GM18499 (cell line): ENCODE data around the gene PSMC3IP.
"Not testable (repeated sequence)": the region's sequence is repeated elsewhere in the genome, so short reads cannot be mapped to it uniquely, and the experiment has no call there.

Experiments
- ATAC-seq: cut with Tn5 transposase; IDR thresholded peaks from one replicate; pipeline ENCODE4 v1.9.1; 2021; ENCODE audit warnings: moderate number of reproducible peaks; ENCODE audit not compliant: insufficient read depth, unreplicated experiment

The PSMC3IP gene, protein sequence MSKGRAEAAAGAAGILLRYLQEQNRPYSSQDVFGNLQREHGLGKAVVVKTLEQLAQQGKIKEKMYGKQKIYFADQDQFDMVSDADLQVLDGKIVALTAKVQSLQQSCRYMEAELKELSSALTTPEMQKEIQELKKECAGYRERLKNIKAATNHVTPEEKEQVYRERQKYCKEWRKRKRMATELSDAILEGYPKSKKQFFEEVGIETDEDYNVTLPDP

DNA sequence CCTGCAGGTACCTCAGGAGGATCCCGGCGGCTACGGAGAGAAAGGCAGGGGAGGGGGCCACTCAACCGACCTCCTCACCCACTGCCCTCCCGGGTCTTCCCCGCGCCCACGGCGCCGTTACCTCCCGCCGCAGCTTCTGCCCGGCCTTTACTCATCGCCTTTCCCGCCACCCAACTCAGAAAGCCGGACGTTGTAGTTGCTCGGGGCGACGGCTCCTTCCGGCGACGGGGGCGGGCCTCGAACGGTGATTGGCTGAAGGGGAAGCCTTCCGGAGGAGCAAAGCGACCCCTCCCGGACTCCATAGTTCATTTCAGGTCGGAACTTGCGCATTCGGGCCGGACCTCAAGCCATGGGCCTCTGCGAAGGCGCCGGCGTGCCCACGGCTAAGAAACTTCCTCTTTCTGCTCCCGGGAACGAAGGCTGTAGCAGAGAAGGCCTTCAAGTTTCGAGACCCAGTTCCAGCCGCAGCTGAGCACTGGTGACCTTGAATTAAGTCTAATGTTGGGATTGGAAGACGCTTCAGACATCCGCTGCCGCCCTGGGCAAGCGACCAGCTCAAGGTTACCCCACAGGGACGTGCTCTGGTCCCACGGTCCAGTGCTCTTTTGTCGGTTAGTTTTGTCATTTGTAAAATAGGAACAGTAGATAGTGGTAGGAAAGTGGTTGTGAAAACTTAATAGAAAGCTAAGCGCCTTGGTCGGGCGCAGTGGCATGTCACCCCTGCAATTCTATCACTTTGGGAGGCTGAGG is at the start of gene PSMC3IP:
Gene PSMC3IP, minus strand, starts transcription at position 198 of the 750 bp plus-strand sequence. Its CDS starts 43 bp downstream, at position 155.
- ATAC-seq = peak; percentile 45

DNA sequence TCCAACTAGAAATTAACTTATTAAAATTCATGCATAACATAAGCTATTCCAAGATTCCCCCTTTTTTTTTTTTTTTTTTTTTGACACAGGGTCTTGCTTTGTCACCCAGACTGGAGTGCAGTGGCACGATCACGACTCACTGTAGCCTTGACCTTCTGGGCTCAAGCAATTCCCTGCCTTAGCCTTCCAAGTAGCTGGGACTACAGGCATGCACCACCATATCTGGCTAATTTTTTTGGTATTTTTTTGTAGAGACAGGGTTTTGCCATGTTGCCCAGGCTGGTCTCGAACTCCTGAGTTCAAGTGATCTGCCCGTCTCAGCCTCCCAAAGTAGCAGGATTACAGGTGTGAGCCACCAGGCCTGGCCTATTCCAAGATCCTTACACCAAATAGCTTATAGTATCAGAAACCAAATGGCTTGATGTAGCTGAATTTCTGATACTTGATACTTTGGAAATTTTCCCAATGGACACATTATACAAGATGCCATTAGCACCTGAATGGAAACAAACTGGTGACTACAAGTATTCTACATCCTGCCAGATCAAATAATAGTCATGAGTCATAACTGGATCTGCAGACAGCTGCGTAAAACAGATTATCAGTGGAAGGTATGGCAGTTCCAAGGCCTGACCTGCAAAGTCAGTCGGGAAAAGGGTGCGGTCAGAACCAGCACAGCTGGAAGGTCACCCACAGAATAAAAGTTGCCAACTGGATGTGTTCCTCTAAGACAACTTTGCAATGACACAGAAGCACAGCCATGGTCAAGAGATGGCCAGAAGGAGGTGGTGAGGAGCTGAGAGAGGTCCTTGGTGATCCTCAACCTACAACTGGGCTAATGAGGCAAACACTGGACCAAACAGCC is 46.4 kb upstream of the PSMC3IP start:
- no peak for ATAC-seq

DNA sequence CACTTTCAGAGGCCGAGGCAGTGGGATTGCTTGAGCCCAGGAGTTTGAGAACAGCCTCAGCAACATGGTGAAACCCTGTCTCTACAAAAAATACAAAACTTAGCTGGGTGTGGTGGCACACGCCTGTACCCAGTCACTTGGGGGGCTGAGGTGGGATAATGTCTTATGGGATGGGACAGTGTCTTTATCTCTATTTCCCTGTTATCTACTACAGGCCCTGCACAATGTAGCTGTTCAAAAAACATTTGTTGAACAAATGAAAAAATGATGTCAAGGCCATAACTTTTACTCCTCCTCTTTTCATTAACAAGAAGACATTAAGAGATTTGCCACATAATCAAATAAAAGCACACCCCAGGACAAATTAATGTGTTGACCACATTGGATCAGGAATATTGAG is 45.7 kb upstream of the PSMC3IP start:
- no peak for ATAC-seq

DNA sequence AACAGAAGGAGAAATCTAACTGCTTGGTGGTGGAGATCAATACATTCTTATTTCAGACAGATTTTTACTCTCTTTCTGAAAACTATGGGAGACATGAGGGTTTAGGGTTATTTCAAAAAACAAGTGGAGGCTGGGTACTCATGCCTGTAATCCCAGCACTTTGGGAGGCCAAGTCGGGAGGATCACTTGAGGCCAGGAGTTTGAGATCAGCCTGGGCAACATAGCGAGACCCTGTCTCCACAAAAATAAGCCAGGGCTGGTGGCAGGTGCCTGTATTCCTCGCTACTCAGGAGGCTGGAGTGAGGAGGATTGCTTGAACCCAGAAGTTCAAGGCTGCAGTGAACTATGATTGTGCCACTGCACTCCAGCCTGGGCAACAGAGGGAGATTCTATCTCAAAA is 44.5 kb upstream of the PSMC3IP start:
- not testable (repeated sequence) for ATAC-seq

DNA sequence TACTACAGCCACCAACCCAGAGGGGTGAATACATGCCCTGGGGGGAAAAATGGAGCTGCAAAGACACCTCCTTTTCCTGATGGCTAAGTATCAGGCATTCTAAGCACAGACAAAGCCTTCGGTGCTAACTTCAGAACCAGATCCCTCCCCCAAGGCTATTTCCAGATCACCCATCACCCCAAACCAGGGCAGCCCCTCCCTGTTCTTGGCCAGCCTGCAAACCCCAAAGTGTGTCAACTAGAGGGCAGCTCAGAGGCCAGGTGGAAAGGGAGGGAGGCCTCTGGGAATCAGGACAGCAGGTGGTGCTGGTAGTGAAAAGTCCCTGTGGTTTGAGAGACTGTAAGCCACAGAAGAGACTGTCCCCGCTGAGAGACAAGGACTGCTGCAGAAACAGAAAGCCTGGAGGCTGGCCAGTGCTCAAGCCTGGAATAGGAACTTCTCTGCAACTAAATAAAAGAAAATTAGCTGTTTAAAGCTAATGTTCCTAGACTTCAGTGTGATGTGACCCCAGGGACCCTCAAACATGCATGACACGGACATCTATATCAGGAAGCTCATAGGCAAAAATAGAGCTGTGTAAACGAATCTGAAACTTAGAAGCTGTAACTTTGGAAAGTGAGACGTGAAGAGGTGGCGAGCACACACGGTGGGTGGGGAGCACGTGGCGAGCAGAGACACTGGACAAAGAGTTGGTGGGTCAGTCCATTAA is 41.1 kb upstream of the PSMC3IP start:
- no peak for ATAC-seq

DNA sequence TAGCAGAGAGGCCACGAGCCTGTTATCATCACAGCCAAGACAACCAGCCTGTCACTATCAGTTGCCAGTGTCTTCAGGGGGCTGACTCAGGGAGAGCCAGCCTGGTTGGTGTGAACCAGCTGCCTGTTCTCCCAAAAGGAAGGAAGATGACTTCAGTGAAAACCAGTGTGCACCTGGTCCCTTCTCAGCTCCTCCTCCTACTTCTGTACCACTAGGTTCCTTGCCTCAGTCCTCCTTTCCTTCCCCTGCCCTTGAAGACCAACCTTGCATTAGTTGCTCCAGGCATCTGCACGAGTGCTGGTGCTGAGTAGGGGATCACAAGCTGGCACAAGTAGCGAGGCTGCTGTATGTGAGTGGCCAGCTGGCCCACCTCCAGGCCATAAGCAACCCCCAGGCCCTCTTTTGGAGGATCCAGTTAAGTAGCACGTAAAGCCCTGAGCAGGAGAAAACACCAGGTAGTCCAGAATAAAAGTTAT is 40.5 kb upstream of the PSMC3IP start:
- ATAC-seq = no peak

DNA sequence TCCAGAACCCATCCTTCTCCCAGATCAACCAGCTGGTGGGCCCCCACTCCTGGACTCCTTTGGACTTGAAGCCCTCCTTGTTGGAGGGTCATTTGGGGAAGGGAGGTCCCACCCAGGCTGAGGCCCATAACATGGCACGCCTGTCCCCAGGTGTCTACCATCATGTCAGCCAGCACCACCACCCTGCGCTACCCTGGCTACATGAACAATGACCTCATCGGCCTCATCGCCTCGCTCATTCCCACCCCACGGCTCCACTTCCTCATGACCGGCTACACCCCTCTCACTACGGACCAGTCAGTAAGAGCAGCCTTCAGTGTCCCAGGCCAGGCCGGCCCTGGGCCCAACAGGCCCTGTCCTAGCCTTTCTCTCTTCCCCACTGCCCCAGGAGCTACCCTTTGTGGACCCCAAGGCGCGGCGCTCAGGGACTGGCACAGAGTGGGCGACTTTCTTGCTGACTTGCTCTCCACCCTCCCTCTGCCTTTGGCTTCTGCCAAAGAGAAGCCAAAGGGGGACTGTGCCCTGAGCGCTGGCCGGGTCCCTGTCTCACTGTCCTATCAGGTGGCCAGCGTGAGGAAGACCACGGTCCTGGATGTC is 36.3 kb upstream of the PSMC3IP start:
- no peak for ATAC-seq

DNA sequence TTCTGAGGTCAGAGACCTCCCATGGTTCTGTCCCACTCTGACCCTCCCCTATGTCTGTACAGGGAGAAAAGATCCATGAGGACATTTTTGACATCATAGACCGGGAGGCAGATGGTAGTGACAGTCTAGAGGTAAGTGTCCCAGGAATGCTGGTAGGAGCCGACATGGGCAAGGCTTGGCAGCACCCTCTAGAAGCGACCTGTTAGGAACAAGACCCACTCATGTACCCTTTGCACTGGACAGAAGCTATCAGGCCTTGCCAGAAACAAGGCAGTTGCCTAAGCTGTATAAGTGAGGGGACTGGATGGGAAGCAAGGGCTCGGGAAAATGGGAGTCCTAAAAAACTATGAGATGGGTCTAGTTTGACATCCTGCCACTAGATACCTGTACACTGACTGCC is 34.5 kb upstream of the PSMC3IP start:
- no peak for ATAC-seq

DNA sequence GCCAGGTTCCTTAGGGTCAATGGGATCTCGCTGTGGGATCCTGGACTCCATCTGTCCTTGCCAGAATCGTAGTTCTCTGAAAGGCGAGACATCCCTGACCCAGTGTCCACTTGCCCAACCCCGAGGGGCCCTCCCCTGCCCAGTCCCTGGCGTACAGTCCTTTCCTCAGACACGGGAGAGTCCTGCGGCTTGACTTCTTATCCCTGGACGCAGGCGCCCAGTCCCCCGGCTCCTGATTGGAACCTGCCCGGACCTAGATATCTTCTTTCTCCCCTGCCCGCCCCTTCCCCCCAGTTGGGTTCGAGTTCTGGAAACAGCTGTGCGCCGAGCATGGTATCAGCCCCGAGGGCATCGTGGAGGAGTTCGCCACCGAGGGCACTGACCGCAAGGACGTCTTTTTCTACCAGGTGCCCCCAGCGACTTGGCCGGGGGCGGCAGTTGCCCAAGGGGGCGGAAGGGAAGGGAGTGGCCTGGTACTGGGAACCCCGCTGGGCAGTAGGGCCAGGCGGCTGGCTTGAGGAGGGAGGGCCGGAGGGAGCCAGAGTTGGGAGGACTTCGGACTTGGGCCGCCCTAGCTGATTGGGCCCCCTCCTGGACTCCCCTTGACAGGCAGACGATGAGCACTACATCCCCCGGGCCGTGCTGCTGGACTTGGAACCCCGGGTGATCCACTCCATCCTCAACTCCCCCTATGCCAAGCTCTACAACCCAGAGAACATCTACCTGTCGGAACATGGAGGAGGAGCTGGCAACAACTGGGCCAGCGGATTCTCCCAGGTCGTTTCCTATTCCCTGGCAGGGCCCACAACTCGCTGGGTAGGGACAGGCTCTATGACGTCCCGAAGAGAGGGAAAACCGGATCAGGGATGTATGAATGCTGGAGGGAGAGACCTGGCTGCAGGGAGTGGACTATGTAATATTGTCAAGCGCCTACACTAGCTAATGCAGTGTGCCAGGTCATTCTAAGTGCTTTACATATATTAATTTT is 32.6 kb upstream of the PSMC3IP start:
- not testable (repeated sequence) for ATAC-seq

DNA sequence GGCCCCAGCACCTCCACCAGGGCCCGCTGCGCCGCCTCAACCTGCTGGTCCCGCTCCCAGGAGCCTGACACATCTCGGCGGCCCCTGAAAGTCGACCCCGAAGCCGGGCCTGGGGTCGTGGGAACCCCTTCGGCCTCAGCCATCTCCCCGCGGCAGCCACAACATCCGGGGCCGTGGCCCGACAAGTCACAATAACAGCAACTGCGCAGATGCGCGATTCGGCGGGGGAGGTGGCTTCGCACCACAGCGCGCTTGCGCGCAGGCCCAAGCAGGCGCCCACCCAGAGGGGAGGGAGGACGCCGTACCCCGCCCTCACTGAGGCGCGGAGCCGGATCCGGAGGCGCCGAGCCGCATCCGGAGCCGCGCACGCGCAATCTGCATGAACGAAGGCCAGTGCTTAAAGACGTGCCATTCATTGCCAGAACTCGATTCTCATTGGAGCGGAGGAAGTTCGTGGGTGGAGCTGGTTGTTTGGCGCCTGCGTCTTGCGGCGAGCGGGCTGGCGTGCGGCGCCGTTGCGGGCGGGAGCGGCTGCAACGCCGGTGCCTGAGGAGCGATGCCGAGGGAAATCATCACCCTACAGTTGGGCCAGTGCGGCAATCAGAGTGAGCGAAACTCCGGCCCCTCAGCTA is 31.8 kb upstream of the PSMC3IP start, which contains the start of the genes RETREG3 and TUBG1:
Gene RETREG3, minus strand, starts transcription at position 193 of the 632 bp plus-strand sequence. Its CDS starts 50 bp downstream, at position 143.
Gene TUBG1, plus strand, starts transcription at position 502 of the 632 bp plus-strand sequence. Its CDS starts 55 bp downstream, at position 557.
- peak; percentile 67 for ATAC-seq

DNA sequence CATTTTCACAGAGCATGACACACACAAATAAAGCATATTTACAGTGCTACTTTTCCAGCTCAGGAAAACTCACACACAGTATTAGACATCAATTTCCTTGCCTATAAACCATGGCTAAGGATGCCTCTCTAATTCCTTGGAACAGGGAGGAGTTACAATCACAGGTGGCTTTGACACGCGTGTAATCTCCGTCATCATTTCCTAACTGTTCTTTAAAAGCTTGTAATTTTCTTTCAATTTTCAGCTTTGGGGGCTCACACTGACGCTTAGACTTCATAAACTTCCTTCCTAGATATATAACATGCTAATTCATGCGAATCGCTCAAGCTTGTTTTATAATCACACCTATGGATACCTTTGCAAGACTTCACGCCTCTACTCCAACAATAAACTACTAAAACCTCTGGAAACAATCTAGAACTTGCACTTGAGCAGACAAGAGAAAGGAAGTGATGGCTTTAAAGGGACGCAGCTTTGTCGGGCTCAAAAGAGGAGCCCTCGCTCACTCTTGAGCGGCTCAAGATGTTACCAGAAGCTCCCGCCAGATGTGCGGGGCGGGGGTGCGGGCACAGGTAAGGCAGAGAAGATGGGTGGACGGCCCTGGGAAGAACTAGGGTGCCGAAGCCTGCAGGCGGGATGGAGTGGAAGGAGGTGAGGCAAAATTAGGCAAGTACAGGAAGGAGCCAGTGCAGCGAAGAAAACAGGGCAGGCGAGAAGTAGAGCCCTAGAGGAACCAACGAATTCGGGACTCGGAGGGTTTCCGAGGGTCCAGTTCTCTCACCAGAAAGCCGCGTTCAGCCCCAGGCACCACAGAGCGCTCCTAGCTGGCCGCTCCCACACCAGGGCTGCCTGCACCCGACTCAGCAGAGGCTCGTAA is 31.0 kb upstream of the PSMC3IP start:
- ATAC-seq = no peak

DNA sequence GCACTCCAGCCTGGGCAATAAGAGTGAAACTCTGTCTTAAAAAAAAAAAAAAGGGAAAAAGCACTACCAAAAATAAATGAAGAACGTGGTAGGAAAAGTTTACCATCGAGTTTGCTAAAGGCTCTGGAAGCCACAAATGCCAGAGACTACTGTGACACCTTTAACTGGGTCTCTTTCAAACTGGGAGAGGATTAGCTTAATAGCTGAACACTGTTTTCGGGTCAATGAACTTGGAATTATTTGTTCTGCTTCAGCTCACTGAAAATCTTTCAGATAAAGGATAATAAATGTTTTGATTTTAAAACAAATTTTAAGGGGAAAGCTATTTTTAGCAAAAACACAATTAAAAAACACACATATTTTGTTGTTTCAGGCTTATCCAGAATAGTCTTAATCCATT is 30.2 kb upstream of the PSMC3IP start:
- ATAC-seq = no peak

DNA sequence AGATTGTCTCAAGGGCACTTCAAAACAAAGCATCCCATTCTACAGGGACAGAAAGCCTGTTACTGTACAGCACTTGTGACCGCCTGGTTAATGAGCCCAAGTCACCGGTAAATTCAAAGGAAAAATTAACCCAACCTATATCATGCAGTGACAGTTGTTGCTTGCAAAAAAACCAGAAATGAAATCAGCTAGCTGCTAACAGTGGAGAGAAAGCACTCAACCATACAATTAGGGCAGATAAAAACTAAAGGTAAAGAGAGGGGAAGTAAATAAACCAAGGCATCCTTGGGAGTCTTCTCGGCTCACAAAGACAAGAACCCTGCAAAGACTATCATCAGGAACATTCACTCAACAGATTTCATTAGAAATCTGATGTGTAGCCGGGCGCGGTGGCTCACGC is 25.8 kb upstream of the PSMC3IP start:
- ATAC-seq = no peak

DNA sequence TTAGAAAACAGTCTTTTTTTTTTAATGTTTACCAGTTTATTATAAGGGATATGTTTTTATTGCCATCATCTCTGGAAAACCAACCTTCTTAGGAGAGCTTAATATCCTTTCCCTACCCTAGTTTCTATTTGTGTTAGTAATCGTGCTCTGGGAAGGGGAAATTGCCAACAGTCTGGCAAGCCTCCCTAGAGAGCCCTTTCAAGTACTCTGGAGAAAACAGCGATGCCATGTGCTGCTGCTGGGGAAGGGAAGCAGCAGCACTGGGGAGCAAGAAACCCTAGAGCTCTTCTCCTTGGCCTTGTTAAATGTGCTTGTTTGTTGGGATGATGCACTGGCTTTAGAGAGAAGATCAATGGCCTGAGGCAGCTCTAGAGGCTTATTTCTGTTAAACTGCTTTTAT is 21.4 kb upstream of the PSMC3IP start:
- no peak for ATAC-seq

DNA sequence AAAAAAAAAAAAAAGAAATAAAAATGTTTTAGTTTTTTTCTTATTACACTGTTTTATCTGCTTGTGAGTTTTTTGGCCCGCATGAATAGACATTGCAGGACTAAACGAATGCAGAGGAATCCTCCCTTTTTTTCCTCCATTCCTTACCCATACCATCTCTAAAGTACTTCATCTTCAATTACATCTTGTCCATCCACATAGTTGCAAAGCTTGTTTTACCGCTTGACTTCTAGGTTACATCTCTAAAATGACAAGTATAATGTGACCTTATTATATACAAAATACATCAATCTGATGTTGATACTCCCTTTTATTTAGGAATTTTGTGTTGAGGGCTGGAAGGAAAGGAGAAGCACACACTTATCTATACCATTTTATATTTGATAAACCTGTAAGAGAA is 18.9 kb upstream of the PSMC3IP start:
- ATAC-seq = no peak

DNA sequence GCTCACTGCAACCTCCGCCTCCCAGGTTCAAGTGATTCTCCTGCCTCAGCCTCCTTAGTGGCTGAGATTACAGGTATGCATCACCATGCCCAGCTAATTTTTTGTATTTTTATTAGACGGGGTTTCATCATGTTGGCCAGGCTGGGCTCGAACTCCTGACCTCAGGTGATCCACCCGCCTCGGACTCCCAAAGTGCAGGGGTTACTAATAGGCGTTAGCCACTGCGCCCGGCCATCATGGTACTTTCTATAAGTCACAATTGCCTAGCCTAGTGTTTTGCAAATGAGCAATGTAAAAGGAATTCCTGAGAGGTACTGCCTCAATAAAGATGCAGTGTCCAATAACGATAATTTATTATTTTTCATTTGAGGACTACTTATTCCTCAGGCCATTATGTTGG is 13.9 kb upstream of the PSMC3IP start:
- no peak for ATAC-seq

DNA sequence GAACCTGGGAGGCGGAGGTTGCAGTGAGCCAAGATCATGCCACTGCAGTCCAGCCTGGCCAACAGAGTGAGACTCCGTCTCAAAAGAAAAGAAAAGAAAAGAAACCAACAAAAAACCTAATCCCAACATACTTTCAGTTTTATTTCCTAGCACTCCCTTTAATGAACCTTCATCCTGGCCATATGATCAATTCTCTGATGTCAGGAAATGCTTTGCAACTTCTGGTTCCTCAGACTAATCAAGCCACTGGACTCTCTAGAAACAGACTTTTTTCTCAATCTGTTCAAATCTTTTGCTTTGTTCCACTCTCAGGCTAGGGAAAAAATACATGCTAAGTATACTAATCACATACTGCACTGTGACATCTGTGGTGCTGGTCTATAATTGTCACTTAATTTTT is 13.4 kb upstream of the PSMC3IP start:
- no peak for ATAC-seq
